Breast epithelium (tissue), 4 donors: ENCODE measurements around the gene UNC45A. TPM values are rescaled to one million over a fixed set of nuclear protein-coding genes. Genes with fewer than 3 reads are reported as not detected.
A peak's percentile ranks its signal among the peaks of the same experiment; 100 is the strongest.
"Not testable (repeated sequence)": the region's sequence is repeated elsewhere in the genome, so short reads cannot be mapped to it uniquely, and the experiment has no call there.

ENCODE experiments used
- DNase-seq, 2 donors: peaks; one replicate each; pipeline ENCODE4 v3.0.0-alpha.2; 2019; ENCODE audit warnings: low spot score in 2 of 2
- H3K27ac ChIP-seq, 2 donors: fragments of 200-600 bp; sonication (generic) in 1 of 2; one replicate each; pipeline ENCODE4 v1.5.1; 2016 to 2019; ENCODE audit warnings: mild to moderate bottlenecking in 1 of 2
- H3K27me3 ChIP-seq, 2 donors: fragments of 200-600 bp; sonication (generic) in 1 of 2; one replicate each; pipeline versions ENCODE4 v1.5.1 to v1.6.0; 2017 to 2019; ENCODE audit warnings: control low read depth in 1 of 2, mild to moderate bottlenecking in 1 of 2
- H3K36me3 ChIP-seq: fragments of 200-600 bp; one replicate; pipeline ENCODE4 v1.5.1; 2019
- H3K4me1 ChIP-seq, 2 donors: fragments of 200-600 bp; sonication (generic); one replicate each; pipeline ENCODE4 v1.5.1; 2016 to 2019; ENCODE audit warnings: control low read depth in 1 of 2
- H3K4me3 ChIP-seq, 3 donors: fragments of 200-600 bp; sonication (generic); 1 replicate in 2 of 3; 2 replicates in 1 of 3; pipeline ENCODE4 v1.5.1; 2016 to 2019; ENCODE audit warnings: mild to moderate bottlenecking in 3 of 3, moderate library complexity in 2 of 3
- H3K9me3 ChIP-seq, 2 donors: fragments of 200-600 bp; sonication (generic) in 1 of 2; one replicate each; pipeline ENCODE4 v1.5.1; 2016 to 2019; ENCODE audit warnings: control low read depth in 1 of 2
- POLR2A ChIP-seq: fragments of 450-650 bp; IDR thresholded peaks from one replicate; pipeline ENCODE4 v1.6.1; 2016; ENCODE audit warnings: antibody characterized with exemption, mild to moderate bottlenecking, moderate library complexity
- POLR2AphosphoS5 ChIP-seq, 3 donors: sonication (generic); formaldehyde crosslinking; IDR thresholded peaks; one replicate each; pipeline ENCODE4 v1.6.1; 2017; ENCODE audit warnings: antibody characterized with exemption in 3 of 3
- intact Hi-C: fragments of 100-400 bp; cut with DNase I; formaldehyde crosslinking; loops from one replicate; pipeline ENCODE4 v1.15.1; 2023; ENCODE audit warnings: low total_unique reads
- total RNA-seq, 3 donors: library from RNA; depleted of rRNA; stranded (reverse); fragments of >200 nt; gene quantifications; one replicate each; pipeline ENCODE4 v1.1.0, GENCODE V29; 2016
- TF ChIP-seq, protein P1 (sequence below), 3 donors: fragments of 450-650 bp; IDR thresholded peaks; one replicate each; pipeline ENCODE4 v1.5.1; 2016 to 2017; ENCODE audit warnings: antibody characterized with exemption in 3 of 3, mild to moderate bottlenecking in 3 of 3, moderate library complexity in 3 of 3

UNC45A gene
- total RNA-seq, 3 donors from 2014 or later: 52.4 to 65.0 (median 59.8) TPM

DNA sequence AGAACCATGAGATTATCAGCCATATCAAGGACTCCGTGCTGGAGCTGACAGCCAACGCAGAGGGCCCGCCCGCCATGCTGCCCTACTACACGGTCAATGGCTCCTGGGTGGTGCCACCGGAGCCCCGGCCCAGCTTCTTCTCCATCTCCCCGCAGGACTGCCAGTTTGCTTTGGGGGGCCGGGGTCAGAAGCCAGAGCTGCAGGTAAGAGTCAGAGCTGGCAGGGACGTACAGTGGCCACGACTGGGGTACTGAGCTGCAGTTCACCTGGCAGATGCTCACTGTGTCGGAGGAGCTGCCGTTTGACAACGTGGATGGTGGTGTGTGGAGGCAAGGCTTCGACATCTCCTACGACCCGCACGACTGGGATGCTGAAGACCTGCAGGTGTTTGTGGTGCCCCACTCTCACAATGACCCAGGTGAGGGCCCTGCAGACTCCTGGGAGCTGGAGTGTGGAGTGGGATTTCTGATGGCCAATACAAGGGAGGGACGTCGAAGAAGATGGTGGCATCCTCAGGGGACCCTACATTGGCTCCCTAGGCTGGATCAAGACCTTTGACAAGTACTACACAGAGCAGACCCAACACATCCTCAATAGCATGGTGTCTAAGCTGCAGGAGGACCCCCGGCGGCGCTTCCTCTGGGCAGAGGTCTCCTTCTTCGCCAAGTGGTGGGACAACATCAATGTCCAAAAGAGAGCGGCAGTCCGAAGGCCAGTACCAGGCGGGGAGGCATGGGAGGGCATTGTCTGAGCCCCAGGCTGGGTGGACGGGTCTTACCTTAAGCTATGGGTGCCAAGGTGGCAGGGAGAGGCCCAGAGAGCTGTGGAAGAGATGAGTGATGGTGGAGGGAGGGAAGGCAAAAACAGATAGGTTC is 29.5 kb upstream of the UNC45A start:
- intact Hi-C loops: no loop called here
- TF ChIP-seq POLR2A (no peak), POLR2AphosphoS5 (IDR thresholded peaks at IDR 0.05) (no peak)
- H3K4me3 ChIP-seq: no peak overlapping the region
- peaks cover 6% of the 10 kb centered on the region for H3K36me3 ChIP-seq
- no peaks in the 10 kb centered on the region for H3K9me3 ChIP-seq
- no peak overlapping the region for H3K27ac ChIP-seq
- no peak for DNase-seq
- no peaks in the 10 kb centered on the region for H3K27me3 ChIP-seq
- H3K4me1 ChIP-seq: peaks cover 0 to 11% of the 10 kb centered on the region in 2 donors

DNA sequence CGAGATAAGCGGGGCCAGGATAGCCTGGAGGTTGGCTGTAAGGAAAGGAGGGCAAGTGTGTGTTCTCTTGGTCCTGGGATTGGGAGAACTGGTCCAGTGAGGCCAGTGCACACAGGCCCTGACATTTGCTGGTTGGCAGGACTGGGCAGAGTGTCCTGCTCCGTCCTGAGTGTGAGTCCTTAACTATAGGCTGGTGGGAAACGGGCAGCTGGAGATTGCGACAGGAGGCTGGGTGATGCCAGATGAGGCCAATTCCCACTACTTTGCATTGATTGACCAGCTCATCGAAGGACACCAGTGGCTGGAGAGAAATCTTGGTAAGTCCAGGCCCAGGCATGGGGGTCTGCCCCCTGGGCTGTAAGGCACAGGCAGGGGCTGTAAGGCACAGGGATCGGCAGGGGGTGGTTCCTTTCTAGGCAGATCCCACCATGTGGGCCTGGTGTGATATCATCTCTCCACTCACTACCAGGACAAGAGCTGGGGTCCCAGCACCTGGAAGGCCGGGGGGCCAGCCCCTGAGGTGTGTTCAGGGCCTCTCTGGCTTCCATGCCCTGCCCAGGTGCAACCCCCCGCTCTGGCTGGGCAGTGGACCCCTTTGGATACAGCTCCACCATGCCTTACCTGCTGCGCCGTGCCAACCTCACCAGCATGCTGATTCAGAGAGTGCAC is 28.8 kb upstream of the UNC45A start:
- DNase-seq: no peak
- H3K27me3 ChIP-seq: no peaks in the 10 kb centered on the region
- H3K4me3 ChIP-seq: no peak overlapping the region
- no peak overlapping the region for H3K27ac ChIP-seq
- no peaks in the 10 kb centered on the region for H3K9me3 ChIP-seq
- peaks cover 0 to 11% of the 10 kb centered on the region in 2 donors for H3K4me1 ChIP-seq
- TF ChIP-seq, protein P1, sequence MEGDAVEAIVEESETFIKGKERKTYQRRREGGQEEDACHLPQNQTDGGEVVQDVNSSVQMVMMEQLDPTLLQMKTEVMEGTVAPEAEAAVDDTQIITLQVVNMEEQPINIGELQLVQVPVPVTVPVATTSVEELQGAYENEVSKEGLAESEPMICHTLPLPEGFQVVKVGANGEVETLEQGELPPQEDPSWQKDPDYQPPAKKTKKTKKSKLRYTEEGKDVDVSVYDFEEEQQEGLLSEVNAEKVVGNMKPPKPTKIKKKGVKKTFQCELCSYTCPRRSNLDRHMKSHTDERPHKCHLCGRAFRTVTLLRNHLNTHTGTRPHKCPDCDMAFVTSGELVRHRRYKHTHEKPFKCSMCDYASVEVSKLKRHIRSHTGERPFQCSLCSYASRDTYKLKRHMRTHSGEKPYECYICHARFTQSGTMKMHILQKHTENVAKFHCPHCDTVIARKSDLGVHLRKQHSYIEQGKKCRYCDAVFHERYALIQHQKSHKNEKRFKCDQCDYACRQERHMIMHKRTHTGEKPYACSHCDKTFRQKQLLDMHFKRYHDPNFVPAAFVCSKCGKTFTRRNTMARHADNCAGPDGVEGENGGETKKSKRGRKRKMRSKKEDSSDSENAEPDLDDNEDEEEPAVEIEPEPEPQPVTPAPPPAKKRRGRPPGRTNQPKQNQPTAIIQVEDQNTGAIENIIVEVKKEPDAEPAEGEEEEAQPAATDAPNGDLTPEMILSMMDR (IDR thresholded peaks at IDR 0.05): no peak
- peaks cover 6% of the 10 kb centered on the region for H3K36me3 ChIP-seq
- intact Hi-C loops: no loop called here

DNA sequence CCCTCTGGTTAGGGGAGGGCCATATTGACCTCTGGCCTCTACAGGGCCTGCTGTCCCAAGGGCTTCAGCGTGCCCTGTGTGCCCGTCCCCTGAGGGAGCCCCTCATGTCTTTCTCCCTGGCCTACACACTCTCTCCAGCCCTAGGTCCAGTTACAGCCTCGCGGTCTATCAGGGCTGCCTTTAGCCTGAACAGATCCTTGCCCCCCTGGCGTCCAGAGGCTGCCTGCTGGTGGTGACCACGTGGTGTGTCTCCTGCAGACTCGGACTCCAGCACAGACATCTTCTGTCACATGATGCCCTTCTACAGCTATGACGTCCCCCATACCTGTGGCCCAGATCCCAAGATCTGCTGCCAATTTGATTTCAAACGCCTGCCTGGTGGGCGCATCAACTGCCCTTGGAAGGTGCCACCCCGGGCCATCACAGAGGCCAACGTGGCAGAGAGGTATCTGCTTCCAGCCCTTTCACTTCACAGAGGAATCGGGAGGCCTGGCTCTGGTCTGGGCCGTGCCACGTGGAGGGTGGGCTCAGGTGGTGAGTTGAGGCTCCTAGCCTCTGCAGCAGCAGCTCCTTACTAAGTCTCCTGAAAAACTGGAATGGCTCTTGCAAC is 27.9 kb upstream of the UNC45A start:
- Histone ChIP-seq H3K36me3 (peaks cover 10% of the 10 kb centered on the region), H3K27me3 (no peaks in the 10 kb centered on the region), H3K4me1 (peaks cover 0 to 7% of the 10 kb centered on the region in 2 donors), H3K9me3 (no peaks in the 10 kb centered on the region), H3K4me3 (no peak overlapping the region), H3K27ac (peak overlapping the region; percentile 46 to 67)
- intact Hi-C loops: no loop called here
- TF ChIP-seq POLR2A (no peak), POLR2AphosphoS5 (IDR thresholded peaks at IDR 0.05) (no peak)
- TF ChIP-seq, protein P1 (IDR thresholded peaks at IDR 0.05): no peak
- no peak for DNase-seq

DNA sequence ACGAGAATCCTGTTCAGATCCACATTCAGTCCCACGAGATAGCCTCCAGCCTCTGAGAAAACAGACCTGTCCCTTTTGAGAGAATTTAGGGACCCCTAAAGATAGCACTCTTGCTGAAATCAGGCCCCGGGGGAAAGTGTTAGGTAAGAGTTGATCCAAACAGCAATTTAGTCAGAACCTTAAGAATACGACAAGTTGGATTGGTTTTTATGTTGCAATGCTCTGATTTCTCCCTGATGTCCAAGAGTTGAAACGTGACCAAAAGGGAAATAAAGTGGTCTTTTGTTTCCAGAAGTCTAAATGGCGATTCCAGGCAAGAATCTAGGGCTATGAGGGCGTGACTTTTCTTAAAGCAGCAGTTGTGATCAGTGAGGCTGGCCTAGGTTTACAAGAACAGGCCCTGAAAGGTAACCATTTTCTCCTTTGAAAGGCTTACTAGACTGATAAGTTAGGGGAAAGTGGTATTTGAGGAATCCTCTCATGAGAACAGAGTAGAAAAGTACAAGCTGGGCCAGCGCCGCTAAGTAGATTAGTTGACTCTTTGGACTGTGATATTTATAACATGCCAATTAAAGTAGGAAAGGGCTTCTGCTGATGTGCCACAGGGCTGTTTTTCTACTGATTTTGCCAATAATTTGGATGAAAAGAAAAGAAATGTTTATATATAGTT is 27.1 kb upstream of the UNC45A start:
- peaks cover 18% of the 10 kb centered on the region for H3K36me3 ChIP-seq
- no peak overlapping the region for H3K4me3 ChIP-seq
- no peaks in the 10 kb centered on the region for H3K27me3 ChIP-seq
- no peak for TF ChIP-seq POLR2A
- TF ChIP-seq, protein P1 (IDR thresholded peaks at IDR 0.05): no peak
- TF ChIP-seq POLR2AphosphoS5 (IDR thresholded peaks at IDR 0.05): no peak
- peak overlapping the region; percentile 46 to 67 for H3K27ac ChIP-seq
- H3K4me1 ChIP-seq: peaks cover 0 to 7% of the 10 kb centered on the region in 2 donors
- no peak for DNase-seq
- H3K9me3 ChIP-seq: no peaks in the 10 kb centered on the region
- intact Hi-C loops: no loop called here

DNA sequence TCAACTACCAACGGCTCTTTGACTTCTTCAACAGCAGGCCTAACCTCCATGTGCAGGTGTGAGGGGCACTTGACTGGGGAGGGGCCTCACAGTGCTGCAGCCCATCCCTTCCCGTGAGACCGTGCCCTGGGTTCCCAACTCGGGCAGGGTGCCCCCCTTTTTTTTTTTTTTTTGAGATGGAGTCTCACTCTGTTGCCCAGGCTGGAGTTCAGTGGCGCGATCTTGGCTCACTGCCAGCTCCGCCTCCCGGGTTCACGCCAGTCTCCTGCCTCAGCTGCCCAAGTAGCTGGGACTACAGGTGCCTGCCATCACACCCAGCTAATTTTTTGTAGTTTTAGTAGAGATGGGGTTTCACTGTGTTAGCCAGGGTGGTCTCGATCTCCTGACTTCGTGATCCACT is 25.6 kb upstream of the UNC45A start:
- intact Hi-C loops, H3K27me3 ChIP-seq, H3K9me3 ChIP-seq, H3K4me3 ChIP-seq, H3K4me1 ChIP-seq, H3K27ac ChIP-seq, DNase-seq: not testable (repeated sequence)
- H3K36me3 ChIP-seq: peaks cover 25% of the 10 kb centered on the region
